ENCODE results near the gene MTFR1L.

- no peak for TF ChIP-seq POLR2A (IDR thresholded peaks at IDR 0.05; ENCODE audit: low read length)
- TF ChIP-seq, protein P1, sequence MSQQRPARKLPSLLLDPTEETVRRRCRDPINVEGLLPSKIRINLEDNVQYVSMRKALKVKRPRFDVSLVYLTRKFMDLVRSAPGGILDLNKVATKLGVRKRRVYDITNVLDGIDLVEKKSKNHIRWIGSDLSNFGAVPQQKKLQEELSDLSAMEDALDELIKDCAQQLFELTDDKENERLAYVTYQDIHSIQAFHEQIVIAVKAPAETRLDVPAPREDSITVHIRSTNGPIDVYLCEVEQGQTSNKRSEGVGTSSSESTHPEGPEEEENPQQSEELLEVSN (IDR thresholded peaks at IDR 0.05; ENCODE audit: borderline replicate concordance, low read depth), result no peak
- TF ChIP-seq CBX8 (IDR thresholded peaks at IDR 0.05), result no peak
- TF ChIP-seq RCOR1 (IDR thresholded peaks at IDR 0.05; ENCODE audit: low read depth, low read length), result no peak
- TF ChIP-seq SMC3 (IDR thresholded peaks at IDR 0.05), result no peak
These were observed 9.8 kb upstream of the MTFR1L start for GRCh38 chr1:25809929-25810328.
